ENCODE data around the gene FKBP5.

- no peak for TF ChIP-seq YY1 (IDR thresholded peaks at IDR 0.05; ENCODE audit: low read depth, low read length)
- TF ChIP-seq CTCF (IDR thresholded peaks at IDR 0.05 in 2 of 3, conservative IDR thresholded peaks at IDR 0.05 in 1 of 3; ENCODE audit: control insufficient read depth in 2 of 3, extremely low read depth in 1 of 3, insufficient read depth in 1 of 3, low read depth in 3 of 3, low read length in 3 of 3), result no peak
- TF ChIP-seq ZNF207 (IDR thresholded peaks at IDR 0.05; ENCODE audit: borderline replicate concordance), result no peak
- no peak for TF ChIP-seq RAD21 (IDR thresholded peaks at IDR 0.05; ENCODE audit: insufficient read depth, low read depth, low read length)
- no peak for TF ChIP-seq ZNF217 (IDR thresholded peaks at IDR 0.05)
- no peak for TF ChIP-seq CEBPB (IDR thresholded peaks at IDR 0.05; ENCODE audit: borderline replicate concordance in 1 of 2, low read depth in 2 of 2, low read length in 2 of 2)
- no peak for TF ChIP-seq POLR2AphosphoS5 (IDR thresholded peaks at IDR 0.05; ENCODE audit: low read length)
- TF ChIP-seq TAF1 (IDR thresholded peaks at IDR 0.05; ENCODE audit: borderline replicate concordance, low read depth, low read length), result no peak
- TF ChIP-seq SP1 (IDR thresholded peaks at IDR 0.05; ENCODE audit: low read depth, low read length), result no peak
- no peak for TF ChIP-seq REST (IDR thresholded peaks at IDR 0.05; ENCODE audit: low read depth, low read length)
These were observed 9.9 kb downstream of the FKBP5 start for GRCh38 chr6:35678814-35679213.

Measured in GM12878 (cell line).